Mesenchymal stem cell (in vitro differentiated cells and primary cell): ENCODE measurements around the gene DERA.

Experiments
- DNase-seq: peaks from one replicate; pipeline ENCODE4 v3.0.0-alpha.2; 2013
- H2AFZ ChIP-seq: one replicate; pipeline ENCODE4 v1.6.1; 2013; ENCODE audit warnings: low read depth, mild to moderate bottlenecking, control low read depth, inconsistent platforms, low read length, moderate library complexity
- H2AK5ac ChIP-seq: 2 replicates; pipeline ENCODE4 v1.6.1; 2013; ENCODE audit warnings: low read length, moderate library complexity, mild to moderate bottlenecking, inconsistent platforms; ENCODE audit not compliant: severe bottlenecking
- H2BK120ac ChIP-seq: one replicate; pipeline ENCODE4 v1.6.1; 2013; ENCODE audit warnings: low read depth, mild to moderate bottlenecking, inconsistent platforms, low read length, moderate library complexity
- H2BK12ac ChIP-seq, 2 experiments: one replicate each; pipeline ENCODE4 v1.6.1; 2013; ENCODE audit warnings: inconsistent platforms in 2 of 2, low read length in 2 of 2, mild to moderate bottlenecking in 2 of 2, moderate library complexity in 2 of 2, control low read depth in 1 of 2
- H2BK15ac ChIP-seq: one replicate; pipeline ENCODE4 v1.6.1; 2013; ENCODE audit warnings: mild to moderate bottlenecking, low read depth, inconsistent platforms; ENCODE audit not compliant: poor library complexity, severe bottlenecking
- H2BK5ac ChIP-seq: 2 replicates; pipeline ENCODE4 v1.6.1; 2013; ENCODE audit warnings: low read depth, mild to moderate bottlenecking, low read length, control low read depth, inconsistent platforms; ENCODE audit not compliant: poor library complexity, severe bottlenecking
- H3K14ac ChIP-seq, 2 experiments: one replicate each; pipeline ENCODE4 v1.6.1; 2013; ENCODE audit warnings: inconsistent platforms in 2 of 2, low read length in 2 of 2, control low read depth in 1 of 2, mild to moderate bottlenecking in 1 of 2, moderate library complexity in 1 of 2
- H3K18ac ChIP-seq, 2 experiments: one replicate each; pipeline ENCODE4 v1.6.1; 2013; ENCODE audit warnings: inconsistent platforms in 2 of 2, low read length in 2 of 2, control low read depth in 1 of 2, low read depth in 1 of 2, mild to moderate bottlenecking in 1 of 2
- H3K23ac ChIP-seq, 2 experiments: one replicate each; pipeline ENCODE4 v1.6.1; 2013; ENCODE audit warnings: inconsistent platforms in 2 of 2, low read length in 2 of 2, mild to moderate bottlenecking in 2 of 2, moderate library complexity in 2 of 2, control low read depth in 1 of 2
- H3K27ac ChIP-seq: 2 replicates; pipeline ENCODE4 v1.5.1; 2013; ENCODE audit warnings: mild to moderate bottlenecking, moderate library complexity, low read length, control low read depth, inconsistent platforms; ENCODE audit not compliant: poor library complexity, severe bottlenecking
- H3K27me3 ChIP-seq, 2 experiments: 2 replicates each; pipeline versions ENCODE4 v1.6.1 to v1.7.0; 2013; ENCODE audit warnings: low read length in 2 of 2, mild to moderate bottlenecking in 2 of 2, moderate library complexity in 2 of 2, control low read depth in 1 of 2, inconsistent platforms in 1 of 2; ENCODE audit not compliant: control insufficient read depth in 1 of 2, insufficient read depth in 1 of 2
- H3K36me3 ChIP-seq, 2 experiments: 2 replicates each; pipeline versions ENCODE4 v1.6.1 to v1.7.0; 2013; ENCODE audit warnings: low read length in 2 of 2, control low read depth in 1 of 2, inconsistent platforms in 1 of 2, low read depth in 1 of 2, mild to moderate bottlenecking in 1 of 2; ENCODE audit not compliant: insufficient read depth in 2 of 2, control insufficient read depth in 1 of 2
- H3K4ac ChIP-seq, 2 experiments: one replicate each; pipeline ENCODE4 v1.6.1; 2013; ENCODE audit warnings: inconsistent platforms in 2 of 2, low read length in 2 of 2, mild to moderate bottlenecking in 2 of 2, moderate library complexity in 2 of 2, control low read depth in 1 of 2, low read depth in 1 of 2
- H3K4me1 ChIP-seq: 2 replicates; pipeline ENCODE4 v1.6.1; 2013; ENCODE audit warnings: low read depth, low read length, control low read depth; ENCODE audit not compliant: control insufficient read depth, insufficient read depth
- H3K4me2 ChIP-seq: 2 replicates; pipeline ENCODE4 v1.6.1; 2013; ENCODE audit warnings: low read length, mild to moderate bottlenecking, inconsistent platforms; ENCODE audit not compliant: poor library complexity, severe bottlenecking
- H3K4me3 ChIP-seq, 2 experiments: 2 replicates each; pipeline versions ENCODE4 v1.5.1 to v1.7.0; 2013; ENCODE audit warnings: low read length in 2 of 2, mild to moderate bottlenecking in 2 of 2, control low read depth in 1 of 2, low read depth in 1 of 2; ENCODE audit not compliant: insufficient read depth in 1 of 2
- H3K79me1 ChIP-seq: replicated peaks from 2 replicates; pipeline ENCODE4 v1.6.1; 2013; ENCODE audit warnings: mild to moderate bottlenecking, control low read depth, low read length, inconsistent platforms; ENCODE audit not compliant: poor library complexity, severe bottlenecking
- H3K9ac ChIP-seq: 2 replicates; pipeline ENCODE4 v1.7.0; 2013; ENCODE audit warnings: mild to moderate bottlenecking, low read length, moderate library complexity
- H3K9me3 ChIP-seq: 2 replicates; pipeline ENCODE4 v1.7.0; 2013; ENCODE audit warnings: mild to moderate bottlenecking, low read length; ENCODE audit not compliant: control insufficient read depth
- H4K8ac ChIP-seq: one replicate; pipeline ENCODE4 v1.6.1; 2013; ENCODE audit warnings: inconsistent platforms, mild to moderate bottlenecking, low read length, moderate library complexity
- H4K91ac ChIP-seq: one replicate; pipeline ENCODE4 v1.6.1; 2013; ENCODE audit warnings: mild to moderate bottlenecking, low read length, inconsistent platforms
- WGBS: methylation state at CpG from one replicate; pipeline ENCODE4 v1.1.7; 2013; ENCODE audit warnings: mixed read lengths; 5-methylcytosine and 5-hydroxymethylcytosine counted together

The DERA gene

DNA sequence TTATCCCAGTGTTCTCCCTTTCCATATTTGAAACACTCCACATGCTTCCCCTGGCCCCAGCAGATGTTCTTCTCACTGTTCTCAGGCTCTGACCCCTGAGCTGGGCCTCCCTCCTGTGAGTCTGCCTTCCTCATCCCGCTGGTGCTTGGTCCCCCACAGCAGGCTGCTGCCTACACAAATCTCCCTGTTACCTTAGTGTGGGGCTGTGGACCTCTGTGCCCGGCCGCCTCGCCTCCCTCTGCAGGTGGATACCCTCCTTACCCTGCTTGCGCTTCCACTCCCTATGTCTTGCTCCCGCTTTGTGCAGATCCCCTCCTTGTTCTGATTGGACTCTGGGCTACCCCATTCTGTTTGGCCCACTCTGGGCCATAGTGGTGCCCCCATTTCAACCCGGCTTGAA is 6.9 kb downstream of the DERA start:
- Histone ChIP-seq H2BK15ac (no peak overlapping the region), H3K4me3 (no peak overlapping the region), H4K91ac (no peak overlapping the region), H3K4ac (no peak overlapping the region), H2BK12ac (no peak overlapping the region), H3K27ac (no peak overlapping the region), H3K4me2 (no peak overlapping the region), H3K9me3 (no peaks in the 10 kb centered on the region), H4K8ac (peak overlapping the region; percentile 1), H3K23ac (no peak overlapping the region), H2AK5ac (no peak overlapping the region), H3K18ac (no peak overlapping the region), H2BK5ac (no peak overlapping the region), H2AFZ (no peak overlapping the region), H2BK120ac (no peak overlapping the region), H3K36me3 (peaks cover 5 to 15% of the 10 kb centered on the region in 2 experiments), H3K14ac (peak overlapping the region in 1 of 2 experiments; percentile 62), H3K9ac (no peak overlapping the region), H3K27me3 (no peaks in the 10 kb centered on the region), H3K4me1 (peaks cover 7% of the 10 kb centered on the region), H3K79me1 (peaks cover 26% of the 10 kb centered on the region)
- DNase-seq = no peak
- 89% methylated on average over 7 of the region's 7 CpGs for WGBS

DNA sequence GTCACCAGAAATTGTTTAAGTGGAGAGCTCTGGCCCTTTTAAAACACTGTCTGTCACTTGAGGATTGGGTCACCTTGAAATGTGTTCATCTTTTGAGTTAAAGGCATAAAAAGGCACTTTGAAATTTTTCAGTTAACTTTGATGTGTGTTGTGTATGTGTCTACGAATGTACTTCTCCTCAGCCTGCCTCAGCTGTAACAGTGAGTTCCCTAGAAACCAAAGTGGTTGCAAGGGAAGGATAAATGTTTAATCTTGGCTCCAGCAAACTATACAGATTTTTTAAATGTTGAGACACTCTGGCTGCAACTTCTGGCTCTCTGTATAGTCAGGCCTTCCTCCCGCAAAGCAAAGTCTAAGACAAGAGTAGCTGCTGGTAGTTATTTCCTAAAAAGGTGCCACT is 8.3 kb downstream of the DERA start:
- no peak overlapping the region for H3K4me3 ChIP-seq
- no peaks in the 10 kb centered on the region for H3K27me3 ChIP-seq
- peaks cover 7% of the 10 kb centered on the region for H3K4me1 ChIP-seq
- no peak overlapping the region for H2AK5ac ChIP-seq
- H3K4me2 ChIP-seq = no peak overlapping the region
- H3K23ac ChIP-seq = no peak overlapping the region
- no peak overlapping the region for H3K4ac ChIP-seq
- WGBS = 96% methylated on average over 2 of the region's 2 CpGs
- no peak overlapping the region for H4K91ac ChIP-seq
- H2AFZ ChIP-seq = no peak overlapping the region
- no peak overlapping the region for H2BK5ac ChIP-seq
- no peak for DNase-seq
- peaks cover 5 to 15% of the 10 kb centered on the region in 2 experiments for H3K36me3 ChIP-seq
- H4K8ac ChIP-seq = no peak overlapping the region
- H3K14ac ChIP-seq = no peak overlapping the region
- H2BK12ac ChIP-seq = no peak overlapping the region
- no peak overlapping the region for H3K18ac ChIP-seq
- no peak overlapping the region for H2BK15ac ChIP-seq
- H3K79me1 ChIP-seq = peaks cover 25% of the 10 kb centered on the region
- H3K27ac ChIP-seq = no peak overlapping the region
- H3K9me3 ChIP-seq = no peaks in the 10 kb centered on the region
- no peak overlapping the region for H3K9ac ChIP-seq
- H2BK120ac ChIP-seq = no peak overlapping the region

DNA sequence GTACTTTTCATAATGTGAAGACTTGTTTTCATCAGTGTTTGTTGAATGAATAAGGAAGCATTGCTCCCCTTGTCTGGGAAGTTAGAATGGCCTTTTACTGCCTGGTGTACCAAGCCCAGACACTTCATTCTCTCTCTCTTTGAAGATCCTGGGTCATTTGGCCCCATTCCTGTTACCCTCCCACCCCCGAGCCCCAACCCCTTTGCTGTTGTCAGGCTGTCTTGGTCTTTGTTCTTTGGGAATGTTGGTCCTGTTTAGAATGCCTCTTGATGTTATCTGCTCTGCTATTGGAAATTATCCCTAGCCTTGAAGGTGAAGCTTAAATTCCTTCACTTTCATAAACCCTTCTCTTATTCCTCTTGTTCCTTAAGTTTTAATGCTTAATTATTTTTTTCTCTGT is 13.8 kb downstream of the DERA start:
- Histone ChIP-seq H3K4me2 (no peak overlapping the region), H2AK5ac (no peak overlapping the region), H3K36me3 (no peaks in the 10 kb centered on the region), H4K8ac (no peak overlapping the region), H3K18ac (no peak overlapping the region), H4K91ac (no peak overlapping the region), H2BK120ac (no peak overlapping the region), H3K14ac (no peak overlapping the region), H3K4me3 (no peak overlapping the region), H2BK12ac (no peak overlapping the region), H3K9me3 (no peaks in the 10 kb centered on the region), H3K27ac (no peak overlapping the region), H3K4ac (no peak overlapping the region), H3K9ac (no peak overlapping the region), H3K4me1 (peaks cover 10% of the 10 kb centered on the region), H2BK15ac (no peak overlapping the region), H3K79me1 (peaks cover 14% of the 10 kb centered on the region), H2AFZ (no peak overlapping the region), H2BK5ac (no peak overlapping the region), H3K27me3 (no peaks in the 10 kb centered on the region), H3K23ac (no peak overlapping the region)
- DNase-seq = no peak
- WGBS = no CpG with 5 or more reads among the region's 1 CpG

DNA sequence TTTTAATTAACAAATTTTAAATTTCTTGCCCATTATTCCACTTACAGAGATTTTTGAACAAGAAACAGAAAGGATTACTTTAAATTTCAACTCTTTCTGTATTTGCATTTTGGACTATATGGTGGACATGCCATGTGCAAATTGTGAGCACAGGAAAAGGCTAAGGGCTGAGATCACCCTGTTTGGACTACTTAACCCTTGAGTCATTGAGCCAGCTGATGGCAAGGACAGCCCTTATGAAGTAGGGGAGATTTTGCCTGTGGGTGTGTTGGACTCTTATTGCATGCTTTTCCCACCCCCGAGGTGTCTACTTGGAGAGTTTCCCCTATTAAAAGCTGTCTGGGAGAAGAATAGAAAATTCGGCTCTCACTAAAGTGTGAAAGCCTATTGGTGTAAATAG is 17.2 kb downstream of the DERA start:
- Histone ChIP-seq H3K9ac (peak overlapping the region; percentile 68), H4K8ac (no peak overlapping the region), H2BK5ac (no peak overlapping the region), H3K4me2 (no peak overlapping the region), H3K4me1 (peaks cover 7% of the 10 kb centered on the region), H2BK12ac (no peak overlapping the region), H3K14ac (no peak overlapping the region), H2BK120ac (no peak overlapping the region), H2AFZ (no peak overlapping the region), H3K79me1 (peaks cover 12% of the 10 kb centered on the region), H4K91ac (no peak overlapping the region), H3K23ac (no peak overlapping the region), H3K4me3 (peak overlapping the region in 1 of 2 experiments; percentile 65), H2BK15ac (no peak overlapping the region), H3K27me3 (no peaks in the 10 kb centered on the region), H3K4ac (no peak overlapping the region), H2AK5ac (no peak overlapping the region), H3K18ac (no peak overlapping the region), H3K9me3 (no peaks in the 10 kb centered on the region), H3K36me3 (peaks cover 0 to 2% of the 10 kb centered on the region in 2 experiments), H3K27ac (peak overlapping the region; percentile 56)
- WGBS = 8% methylated on average over 2 of the region's 2 CpGs
- peak; percentile 74 for DNase-seq
